Gastroesophageal sphincter (tissue), 4 donors: Measurements from ENCODE around the gene ELOF1. TPM values are rescaled to one million over a fixed set of nuclear protein-coding genes. Genes with fewer than 3 reads are reported as not detected.

ENCODE experiments used
- ATAC-seq: fragments of 150-250 bp; one replicate; pipeline ENCODE4 v1.9.1; 2016; ENCODE audit warnings: mild to moderate bottlenecking, moderate library complexity
- H3K27ac ChIP-seq, 4 donors: fragments of 200-600 bp; sonication (generic) in 3 of 4; 1 replicate in 3 of 4; 2 replicates in 1 of 4; pipeline ENCODE4 v1.5.1; 2016 to 2019
- H3K27me3 ChIP-seq: fragments of 200-600 bp; sonication (generic); one replicate; pipeline ENCODE4 v1.5.1; 2019
- H3K36me3 ChIP-seq, 2 donors: fragments of 200-600 bp; sonication (generic); one replicate each; pipeline ENCODE4 v1.5.1; 2019; ENCODE audit warnings: control low read depth in 1 of 2
- H3K4me1 ChIP-seq, 3 donors: fragments of 200-600 bp; sonication (generic); 1 replicate in 2 of 3; 2 replicates in 1 of 3; pipeline ENCODE4 v1.5.1; 2016 to 2019; ENCODE audit warnings: control low read depth in 2 of 3
- H3K4me3 ChIP-seq, 2 donors: fragments of 200-600 bp; sonication (generic); one replicate each; pipeline ENCODE4 v1.5.1; 2019; ENCODE audit warnings: mild to moderate bottlenecking in 1 of 2, moderate library complexity in 1 of 2
- H3K9me3 ChIP-seq, 3 donors: fragments of 200-600 bp; sonication (generic); one replicate each; pipeline ENCODE4 v1.5.1; 2017 to 2019; ENCODE audit warnings: control low read depth in 2 of 3
- EP300 ChIP-seq: sonication (generic); formaldehyde crosslinking; IDR thresholded peaks from one replicate; pipeline ENCODE4 v1.6.1; 2017; ENCODE audit warnings: antibody characterized with exemption, mild to moderate bottlenecking
- POLR2A ChIP-seq, 2 donors: fragments of 450-650 bp; IDR thresholded peaks; one replicate each; pipeline ENCODE4 v1.6.1; 2017; ENCODE audit warnings: antibody characterized with exemption in 2 of 2, mild to moderate bottlenecking in 2 of 2, moderate library complexity in 1 of 2
- POLR2AphosphoS5 ChIP-seq: sonication (generic); formaldehyde crosslinking; IDR thresholded peaks from one replicate; pipeline ENCODE4 v1.6.1; 2017; ENCODE audit warnings: antibody characterized with exemption
- WGBS, 2 donors: methylation state at CpG; one replicate each; pipeline ENCODE4 v1.1.5; 2018; ENCODE audit warnings: low coverage in 1 of 2; 5-methylcytosine and 5-hydroxymethylcytosine counted together
- total RNA-seq, 4 donors: library from RNA; depleted of rRNA; stranded (reverse); fragments of >200 nt; gene quantifications; one replicate each; pipeline ENCODE4 v1.1.0, GENCODE V29; 2016
- TF ChIP-seq, protein P1 (sequence below), 4 experiments: fragments of 200-600 bp in 2 of 4; fragments of 450-650 bp in 2 of 4; sonication (generic) in 1 of 4; IDR thresholded peaks; one replicate each; pipeline ENCODE4 v1.5.1; 2017 to 2019; ENCODE audit warnings: antibody characterized with exemption in 4 of 4, mild to moderate bottlenecking in 2 of 4, moderate library complexity in 2 of 4

Gene ELOF1
- total RNA-seq, 4 donors from 2014 or later, result 19.1 to 49.4 (median 32.0) TPM

- TF ChIP-seq POLR2A (IDR thresholded peaks at IDR 0.05) (no peak), POLR2AphosphoS5 (no peak), EP300 (no peak)
- TF ChIP-seq, protein P1, sequence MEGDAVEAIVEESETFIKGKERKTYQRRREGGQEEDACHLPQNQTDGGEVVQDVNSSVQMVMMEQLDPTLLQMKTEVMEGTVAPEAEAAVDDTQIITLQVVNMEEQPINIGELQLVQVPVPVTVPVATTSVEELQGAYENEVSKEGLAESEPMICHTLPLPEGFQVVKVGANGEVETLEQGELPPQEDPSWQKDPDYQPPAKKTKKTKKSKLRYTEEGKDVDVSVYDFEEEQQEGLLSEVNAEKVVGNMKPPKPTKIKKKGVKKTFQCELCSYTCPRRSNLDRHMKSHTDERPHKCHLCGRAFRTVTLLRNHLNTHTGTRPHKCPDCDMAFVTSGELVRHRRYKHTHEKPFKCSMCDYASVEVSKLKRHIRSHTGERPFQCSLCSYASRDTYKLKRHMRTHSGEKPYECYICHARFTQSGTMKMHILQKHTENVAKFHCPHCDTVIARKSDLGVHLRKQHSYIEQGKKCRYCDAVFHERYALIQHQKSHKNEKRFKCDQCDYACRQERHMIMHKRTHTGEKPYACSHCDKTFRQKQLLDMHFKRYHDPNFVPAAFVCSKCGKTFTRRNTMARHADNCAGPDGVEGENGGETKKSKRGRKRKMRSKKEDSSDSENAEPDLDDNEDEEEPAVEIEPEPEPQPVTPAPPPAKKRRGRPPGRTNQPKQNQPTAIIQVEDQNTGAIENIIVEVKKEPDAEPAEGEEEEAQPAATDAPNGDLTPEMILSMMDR (IDR thresholded peaks at IDR 0.05), result no peak
- H3K36me3 ChIP-seq, result peaks cover 0 to 52% of the 10 kb centered on the region in 2 donors
- H3K9me3 ChIP-seq, result no peaks in the 10 kb centered on the region
- no peak overlapping the region for H3K4me3 ChIP-seq
- no peak for ATAC-seq
- WGBS, 2 donors, result 91 to 100% methylated on average over 1 to 6 of the region's 18 CpGs
- H3K27ac ChIP-seq, result no peak overlapping the region
- H3K27me3 ChIP-seq, result no peaks in the 10 kb centered on the region
- H3K4me1 ChIP-seq, result peaks cover 0 to 19% (median 5%) of the 10 kb centered on the region in 3 donors
Measured at GRCh38 chr19:11507370-11508078, 51.5 kb downstream of the ELOF1 start.

DNA sequence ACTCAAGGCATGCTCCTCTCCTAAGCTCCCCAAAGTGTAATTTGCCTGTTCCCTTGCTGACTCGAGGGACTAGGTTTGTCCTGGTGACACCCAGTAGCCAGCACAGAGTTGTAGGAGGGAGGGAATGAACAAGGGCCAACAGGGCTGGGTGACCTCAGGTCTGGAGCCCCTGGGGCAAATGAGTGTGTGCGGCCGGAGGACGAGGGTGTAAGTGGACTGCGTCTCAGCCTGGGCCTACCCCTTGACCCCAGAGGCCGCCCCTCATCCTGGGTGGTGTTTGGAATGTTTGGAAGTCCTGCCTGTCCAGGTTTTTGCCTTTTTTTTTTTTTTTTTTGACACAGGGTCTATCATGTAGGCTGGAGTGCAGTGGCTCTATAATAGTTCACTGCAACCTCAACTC, 52.1 kb downstream of the ELOF1 start:
- no peak for ATAC-seq
- Histone ChIP-seq H3K27ac (no peak overlapping the region), H3K27me3 (no peaks in the 10 kb centered on the region), H3K4me3 (no peak overlapping the region), H3K9me3 (no peaks in the 10 kb centered on the region), H3K4me1 (peaks cover 0 to 19% (median 5%) of the 10 kb centered on the region in 3 donors), H3K36me3 (peaks cover 0 to 52% of the 10 kb centered on the region in 2 donors)
- TF ChIP-seq, protein P1 (IDR thresholded peaks at IDR 0.05), result no peak
- no peak for TF ChIP-seq POLR2A (IDR thresholded peaks at IDR 0.05)
- TF ChIP-seq POLR2AphosphoS5, result no peak
- no peak for TF ChIP-seq EP300
- 80 to 93% methylated on average over 1 to 5 of the region's 6 CpGs for WGBS, 2 donors

DNA sequence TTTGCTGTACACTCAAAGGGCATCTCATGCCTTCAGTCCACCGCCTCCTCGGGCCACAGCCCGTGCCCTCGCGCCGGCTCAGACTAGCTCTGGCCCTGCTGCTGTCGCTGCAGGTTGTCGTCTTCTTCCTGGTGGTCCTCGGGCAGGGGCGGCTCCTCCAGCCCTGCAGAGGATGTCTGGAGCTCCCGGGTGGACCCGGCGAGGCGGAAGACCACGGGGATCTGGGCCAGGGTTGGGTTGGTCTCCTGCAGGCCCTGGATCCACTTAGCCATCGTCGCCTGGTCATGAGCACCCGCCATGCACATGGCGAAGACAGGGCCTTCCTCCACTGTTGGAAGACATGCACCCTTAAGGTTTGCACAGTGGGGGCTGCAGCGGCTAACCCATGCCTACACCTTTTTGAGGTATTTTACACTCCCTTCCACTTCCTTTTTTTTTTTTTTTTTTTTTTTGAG, 52.9 kb downstream of the ELOF1 start:
- peaks cover 0 to 19% (median 5%) of the 10 kb centered on the region in 3 donors for H3K4me1 ChIP-seq
- peak overlapping the region in 3 of 4 donors; percentile 96 to 98 (median 97) for H3K27ac ChIP-seq
- H3K9me3 ChIP-seq, result no peaks in the 10 kb centered on the region
- no peaks in the 10 kb centered on the region for H3K27me3 ChIP-seq
- H3K4me3 ChIP-seq, result peak overlapping the region; percentile 73 to 89
- peaks cover 0 to 50% of the 10 kb centered on the region in 2 donors for H3K36me3 ChIP-seq
- ATAC-seq, result peak; percentile 3
- TF ChIP-seq EP300, result no peak
- TF ChIP-seq POLR2A (IDR thresholded peaks at IDR 0.05), result no peak
- TF ChIP-seq POLR2AphosphoS5, result no peak
- WGBS, 2 donors, result 65% methylated on average over 4 of the region's 20 CpGs; no CpG with 5 or more reads in 1 of the 2 donors

- H3K9me3 ChIP-seq, result no peaks in the 10 kb centered on the region
- no peaks in the 10 kb centered on the region for H3K27me3 ChIP-seq
- WGBS, 2 donors, result 0% methylated on average over 24 of the region's 65 CpGs; no CpG with 5 or more reads in 1 of the 2 donors
- peak within 1 kb of the TSS; percentile 73 to 89 for H3K4me3 ChIP-seq
- H3K36me3 ChIP-seq, result peaks cover 0 to 45% of the 10 kb centered on the region in 2 donors
- TF ChIP-seq, protein P1 (IDR thresholded peaks at IDR 0.05), result no peak
- TF ChIP-seq POLR2AphosphoS5, result no peak
- TF ChIP-seq EP300, result no peak
- TF ChIP-seq POLR2A (IDR thresholded peaks at IDR 0.05), result peak; percentile 48 to 50
- peaks cover 0 to 19% (median 5%) of the 10 kb centered on the region in 3 donors for H3K4me1 ChIP-seq
- H3K27ac ChIP-seq, result peak within 1 kb of the TSS; percentile 83 to 98 (median 96)
- ATAC-seq, result peak; percentile 82
Measured at GRCh38 chr19:11505504-11506100, 53.4 kb downstream of the ELOF1 start, which contains the start of gene ZNF653. Gene ZNF653 (minus strand): TSS chr19:11505839. CDS start chr19:11505786, 53 bp downstream.

- Histone ChIP-seq H3K9me3 (no peaks in the 10 kb centered on the region), H3K36me3 (peaks cover 0 to 40% of the 10 kb centered on the region in 2 donors), H3K27ac (peak overlapping the region; percentile 83 to 98 (median 96)), H3K4me1 (peaks cover 0 to 19% (median 5%) of the 10 kb centered on the region in 3 donors), H3K27me3 (no peaks in the 10 kb centered on the region), H3K4me3 (peak overlapping the region; percentile 73 to 89)
- TF ChIP-seq POLR2A (IDR thresholded peaks at IDR 0.05) (no peak), POLR2AphosphoS5 (peak; percentile 41)
- 0% methylated on average over 3 of the region's 33 CpGs; no CpG with 5 or more reads in 1 of the 2 donors for WGBS, 2 donors
- peak; percentile 97 for ATAC-seq
Measured at GRCh38 chr19:11505032-11505503, 54.0 kb downstream of the ELOF1 start.
